HG03469 (cell line): ENCODE measurements around the gene PPARGC1A.

Source experiments
- ATAC-seq: cut with Tn5 transposase; IDR thresholded peaks from one replicate; pipeline ENCODE4 v1.9.1; 2021; ENCODE audit warnings: mild to moderate bottlenecking, moderate library complexity, moderate number of reproducible peaks; ENCODE audit not compliant: unreplicated experiment

Gene PPARGC1A

GRCh38 chr4:23889814-23890341 is at the start of gene PPARGC1A:
Gene PPARGC1A, minus strand, starts transcription at chr4:23890047. Its CDS starts 90 bp downstream, at chr4:23889957.
- ATAC-seq = no peak

GRCh38 chr4:23938796-23939195 is 48.9 kb upstream of the PPARGC1A start:
- ATAC-seq = no peak

DNA sequence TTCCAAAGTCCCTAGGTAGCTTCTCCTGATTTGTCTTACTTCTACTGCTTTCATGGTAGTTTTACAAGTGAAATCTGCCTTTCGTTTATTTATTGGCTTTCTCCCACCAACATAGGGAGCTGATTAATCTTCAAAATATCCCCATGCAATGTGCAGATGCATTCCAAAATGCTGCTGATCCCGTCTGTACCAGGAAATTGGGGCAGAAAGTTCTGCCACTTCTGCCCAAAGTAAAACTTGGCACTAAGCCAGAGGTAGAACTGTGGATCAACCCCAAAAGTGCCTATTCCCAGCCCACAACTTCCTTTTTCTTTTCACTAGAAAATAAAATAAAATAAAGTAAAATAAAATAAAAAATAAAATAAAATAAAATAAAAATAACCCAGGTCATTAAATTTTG is 47.3 kb upstream of the PPARGC1A start:
- no peak for ATAC-seq

DNA sequence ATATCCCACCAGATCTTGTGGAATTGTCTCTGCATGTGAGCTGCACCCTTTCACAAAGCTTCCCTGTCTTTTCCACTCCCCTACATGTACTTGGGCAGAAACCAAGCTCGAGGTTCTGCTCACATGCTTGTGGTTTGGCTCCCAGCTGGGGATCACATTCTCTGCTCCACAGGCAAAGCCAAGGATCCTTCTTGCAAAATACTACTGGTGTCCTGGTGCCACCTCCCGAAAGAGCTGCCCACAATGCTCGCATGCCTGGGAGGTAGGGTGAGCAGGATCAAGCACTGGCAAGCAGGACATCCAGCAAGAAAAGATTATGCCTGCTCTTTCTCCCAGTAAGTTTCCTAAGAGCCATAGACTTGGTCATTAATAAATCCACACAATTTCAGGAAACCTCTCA is 45.1 kb upstream of the PPARGC1A start:
- ATAC-seq = no peak

- ATAC-seq = no peak
Measured at GRCh38 chr4:23934223-23934622, 44.4 kb upstream of the PPARGC1A start.

- no peak for ATAC-seq
Measured at GRCh38 chr4:23932901-23933308, 43.1 kb upstream of the PPARGC1A start.

DNA sequence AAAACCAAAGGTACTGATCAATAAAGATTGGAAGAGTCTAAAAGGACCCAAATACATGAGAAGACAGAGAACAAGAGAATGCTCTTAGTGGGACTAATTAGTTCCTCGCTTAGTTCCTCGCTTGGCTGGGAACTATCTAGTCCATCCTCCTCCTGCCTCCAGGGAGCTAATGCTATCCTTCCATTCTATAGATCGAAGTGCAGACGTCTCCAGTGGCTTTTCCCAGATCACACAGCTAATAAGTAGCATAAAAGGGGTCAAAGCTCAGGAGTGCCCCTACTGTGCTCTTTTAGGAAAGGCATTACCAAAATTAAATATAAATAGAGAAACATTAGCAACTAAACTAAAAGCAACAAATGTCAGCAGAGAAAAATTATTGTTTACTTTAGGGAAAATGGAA is 42.3 kb upstream of the PPARGC1A start:
- no peak for ATAC-seq

DNA sequence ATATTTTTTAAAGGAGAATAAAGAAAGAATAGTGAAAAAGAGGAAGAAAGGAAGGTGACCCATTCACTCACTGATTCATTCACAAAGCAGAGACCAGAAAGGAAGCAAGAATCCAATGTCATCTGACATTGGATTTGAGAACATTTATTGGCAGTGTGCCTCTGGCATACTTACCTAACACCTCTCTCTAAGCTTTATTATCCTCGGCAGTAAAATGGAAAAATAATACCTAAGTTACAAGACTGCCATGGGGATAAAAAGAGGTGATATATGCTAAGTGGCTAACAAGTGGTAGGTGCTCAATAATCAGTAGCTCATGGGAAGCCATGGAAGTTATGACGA is 41.6 kb upstream of the PPARGC1A start:
- ATAC-seq = no peak

GRCh38 chr4:23930750-23931488 is 41.1 kb upstream of the PPARGC1A start:
- ATAC-seq = no peak

DNA sequence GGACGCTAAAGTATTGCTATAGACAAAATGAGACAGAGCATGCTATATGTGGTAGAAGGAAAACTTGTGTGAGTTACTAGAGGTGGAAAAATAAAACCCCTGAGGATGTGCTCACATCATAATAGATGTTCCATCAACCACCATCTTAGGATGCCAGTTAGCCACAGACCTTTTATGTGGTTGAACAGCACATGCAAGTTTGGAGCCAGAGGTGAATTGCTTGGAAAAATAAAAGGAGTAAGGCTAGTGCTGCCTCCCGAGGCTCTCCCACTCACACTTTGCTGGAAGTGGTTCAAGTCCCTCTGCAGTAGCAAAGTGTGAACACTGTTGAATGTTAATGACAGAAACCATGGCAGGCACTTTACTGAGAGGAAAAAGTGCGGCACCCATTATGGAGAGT is 39.4 kb upstream of the PPARGC1A start:
- no peak for ATAC-seq

- ATAC-seq = no peak
Measured at GRCh38 chr4:23924556-23924955, 34.7 kb upstream of the PPARGC1A start.

GRCh38 chr4:23923840-23924239 is 34.0 kb upstream of the PPARGC1A start:
- ATAC-seq = no peak

DNA sequence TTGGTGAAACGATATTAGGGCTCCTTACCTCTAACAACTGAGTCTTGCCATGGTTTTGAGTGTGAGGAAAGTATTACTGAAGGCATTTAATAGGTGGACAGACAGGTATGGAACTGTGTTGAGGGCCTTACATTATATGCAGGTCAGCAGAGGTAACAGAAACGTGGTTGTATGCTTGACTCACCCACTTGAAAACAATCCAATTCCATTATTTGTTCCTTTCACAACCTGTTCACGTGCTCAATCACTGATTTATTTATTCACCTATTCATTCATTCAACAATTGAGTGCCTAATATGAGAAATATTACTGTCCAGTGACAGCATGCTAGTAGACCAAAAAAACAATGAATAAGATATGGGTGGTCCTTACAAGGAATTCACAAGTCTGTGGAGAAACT is 33.3 kb upstream of the PPARGC1A start:
- ATAC-seq = no peak

DNA sequence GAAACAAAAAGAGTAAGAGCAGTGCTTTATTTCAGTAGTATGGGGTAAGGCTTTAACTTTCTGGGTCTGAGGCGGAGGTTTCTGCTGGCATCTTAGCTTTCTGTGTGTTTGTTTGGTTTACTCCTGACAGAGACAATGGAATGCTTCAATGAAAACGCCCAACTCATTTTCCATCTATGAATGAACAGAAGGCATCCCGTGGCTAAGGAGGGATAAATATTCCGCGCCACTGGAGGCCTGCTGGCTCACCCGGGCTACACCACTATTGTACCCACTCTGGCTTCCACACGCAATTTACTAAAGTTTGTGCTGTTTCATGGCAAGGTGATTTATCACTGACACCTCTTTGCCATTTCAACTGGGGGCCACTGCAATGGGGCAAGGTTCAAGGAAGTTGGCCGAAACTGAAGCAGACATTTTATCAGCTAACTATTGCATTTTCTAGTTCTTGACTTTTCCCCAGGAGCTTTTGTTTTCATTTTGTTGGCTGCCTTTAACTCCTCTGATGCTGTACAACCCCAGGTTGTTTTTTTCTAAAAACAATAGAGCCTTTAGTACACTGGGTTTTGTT is 32.8 kb upstream of the PPARGC1A start:
- no peak for ATAC-seq

DNA sequence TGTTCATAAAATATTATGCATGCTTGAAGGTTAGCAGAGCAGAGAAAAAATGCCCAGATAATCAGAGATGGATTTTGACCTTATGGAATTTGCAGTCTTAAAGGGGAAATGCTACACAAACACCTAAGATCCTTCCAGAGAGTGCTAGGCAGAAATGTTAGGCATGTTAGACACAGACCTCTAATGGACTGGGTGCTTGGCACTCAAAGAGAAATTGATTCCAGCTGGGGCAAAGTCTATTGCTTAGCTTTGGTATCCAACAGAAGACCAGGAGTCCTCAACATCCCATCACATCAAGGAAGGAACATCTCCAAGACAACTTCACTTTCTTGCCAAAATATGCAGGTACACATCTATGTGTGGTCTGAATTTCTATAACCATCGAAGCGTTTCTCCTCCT is 32.2 kb upstream of the PPARGC1A start:
- no peak for ATAC-seq

- ATAC-seq = no peak
Measured at GRCh38 chr4:23921447-23921845, 31.6 kb upstream of the PPARGC1A start.

GRCh38 chr4:23920716-23921446 is 31.0 kb upstream of the PPARGC1A start:
- no peak for ATAC-seq

- ATAC-seq = no peak
Measured at GRCh38 chr4:23920296-23920695, 30.4 kb upstream of the PPARGC1A start.

- no peak for ATAC-seq
Measured at GRCh38 chr4:23916282-23916681, 26.4 kb upstream of the PPARGC1A start.

- ATAC-seq = no peak
Measured at GRCh38 chr4:23915459-23916132, 25.7 kb upstream of the PPARGC1A start.

DNA sequence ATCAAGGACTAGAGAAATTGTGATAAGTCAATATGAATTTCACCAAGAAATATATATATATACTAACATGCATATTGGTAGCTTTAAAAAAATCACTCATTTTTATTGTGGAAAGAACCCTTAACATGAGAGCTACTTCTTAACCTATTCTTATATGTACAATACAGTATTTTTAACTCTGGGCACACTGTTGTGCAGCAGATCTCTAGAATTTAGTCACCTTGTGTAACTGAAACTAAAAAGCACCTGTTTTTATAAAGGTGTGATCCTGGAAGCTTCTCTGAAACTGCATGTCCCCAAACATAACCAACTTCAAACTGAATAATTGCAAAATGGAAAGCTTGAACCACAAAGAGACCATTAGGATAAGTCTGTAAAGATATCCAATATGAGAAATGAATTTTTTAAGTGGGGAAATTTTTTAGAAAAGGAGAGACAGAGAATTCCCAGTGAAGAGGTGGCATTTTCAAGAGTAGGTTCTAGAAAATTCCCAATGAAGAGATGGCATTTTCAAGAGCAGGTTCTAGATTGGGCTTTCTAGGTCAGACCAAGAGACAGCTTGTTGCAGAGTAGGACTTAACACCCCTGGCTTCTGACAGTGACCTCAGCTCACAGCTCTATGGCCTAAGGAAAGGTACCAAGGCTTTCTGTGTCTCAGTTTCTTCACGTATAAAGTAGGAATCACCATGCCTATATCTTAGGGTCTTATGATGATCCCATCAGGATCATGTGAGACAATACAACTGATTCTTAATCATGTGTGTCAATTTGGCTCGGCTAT is 22.0 kb upstream of the PPARGC1A start:
- ATAC-seq = no peak
